ENCODE results near the gene STX1B.

STX1B gene

DNA sequence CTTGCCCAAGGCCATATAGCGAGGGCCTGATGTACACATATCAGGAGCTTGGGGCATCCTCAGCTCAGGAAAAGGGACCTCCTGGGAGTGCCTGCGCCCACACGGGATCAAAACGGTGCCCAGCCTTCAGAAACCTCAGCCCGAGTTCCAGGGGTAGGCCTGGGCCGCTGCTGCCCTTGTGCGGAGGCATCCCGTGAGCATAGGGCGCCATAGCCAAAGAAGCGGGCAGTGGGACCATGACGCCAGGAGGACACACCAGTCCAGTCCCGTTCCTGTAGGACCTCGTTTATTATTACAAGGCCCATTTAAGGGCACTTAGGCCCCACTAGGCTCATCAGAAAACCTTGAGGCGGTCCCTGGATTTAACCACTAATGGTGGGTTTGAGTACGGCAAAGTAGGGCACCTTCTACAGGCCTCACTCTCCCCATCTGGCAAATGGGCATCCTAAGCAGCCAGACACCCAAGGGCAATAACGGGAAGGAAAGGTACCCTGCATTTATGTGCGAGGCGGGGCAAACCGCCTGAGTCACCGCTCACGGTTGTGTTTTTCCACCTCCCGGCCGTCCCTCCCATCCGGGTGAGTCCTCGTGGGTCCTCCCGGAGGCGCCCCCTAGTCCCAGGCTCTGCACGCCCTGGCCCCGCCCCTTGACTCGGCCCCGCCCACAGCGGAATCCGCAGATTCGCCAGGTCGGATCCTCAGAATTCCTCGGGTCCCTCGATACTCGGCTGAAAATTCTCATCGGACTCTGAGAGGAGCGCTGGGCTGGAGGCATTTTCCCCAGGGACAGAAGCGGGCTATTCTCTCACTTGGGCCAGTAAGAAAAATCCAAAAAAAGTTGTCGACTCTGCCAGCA is 53.6 kb downstream of the STX1B start:
- peak overlapping the region; percentile 73 for H2BK5ac ChIP-seq (ENCODE audit: low read depth, low read length, poor library complexity)
- no peaks in the 10 kb centered on the region for H3K27me3 ChIP-seq (ENCODE audit: insufficient read depth, low read length)
- H3K4me2 ChIP-seq (ENCODE audit: low read length) = peak overlapping the region; percentile 76
- no peak overlapping the region for H2AK5ac ChIP-seq (ENCODE audit: low read length)
- peak overlapping the region; percentile 76 for H4K91ac ChIP-seq (ENCODE audit: low read depth, low read length)
- H3K14ac ChIP-seq (ENCODE audit: low read length) = peak overlapping the region; percentile 77
- peak overlapping the region; percentile 74 for H2BK120ac ChIP-seq (ENCODE audit: insufficient read depth, low read length, poor library complexity)
- H3K9me3 ChIP-seq (ENCODE audit: insufficient read depth, low read depth, low read length) = no peaks in the 10 kb centered on the region
- peak overlapping the region; percentile 76 for H2AFZ ChIP-seq (ENCODE audit: insufficient read depth, low read length, poor library complexity)
- peaks cover 21 to 28% of the 10 kb centered on the region in 2 experiments for H3K36me3 ChIP-seq (ENCODE audit: control insufficient read depth in 1 of 2, insufficient read depth in 2 of 2, low read length in 2 of 2)
- H3K23ac ChIP-seq (ENCODE audit: low read length) = no peak overlapping the region
- no CpG with 5 or more reads among the region's 42 CpGs for WGBS (ENCODE audit: extremely low coverage, insufficient coverage, insufficient read length)
- H4K12ac ChIP-seq (ENCODE audit: low read depth, low read length) = peak overlapping the region; percentile 60
- no peak overlapping the region for H3K4ac ChIP-seq (ENCODE audit: low read depth, low read length)
- peak overlapping the region; percentile 84 for H3K4me3 ChIP-seq (ENCODE audit: low read depth, low read length)
- H3K27ac ChIP-seq (ENCODE audit: low read depth, low read length) = peak overlapping the region; percentile 96
- peak overlapping the region; percentile 91 for H3K9ac ChIP-seq (ENCODE audit: low read length)
- peak overlapping the region; percentile 55 for H2BK12ac ChIP-seq (ENCODE audit: low read length)
- H3K79me2 ChIP-seq (ENCODE audit: control insufficient read depth, insufficient read depth, low read length, poor library complexity) = peaks cover 6% of the 10 kb centered on the region
- H4K8ac ChIP-seq (ENCODE audit: low read depth, low read length) = peak overlapping the region; percentile 96
- H3K18ac ChIP-seq (ENCODE audit: low read length) = peak overlapping the region; percentile 48
- DNase-seq = peak; percentile 76 to 83
- peaks cover 9 to 12% of the 10 kb centered on the region in 2 experiments for H3K4me1 ChIP-seq (ENCODE audit: control insufficient read depth in 1 of 2, insufficient read depth in 2 of 2, low read length in 2 of 2)
- H3K79me1 ChIP-seq (ENCODE audit: low read length) = peaks cover 8% of the 10 kb centered on the region

GRCh38 chr16:30954993-30955392 is 55.4 kb downstream of the STX1B start:
- H2BK12ac ChIP-seq (ENCODE audit: low read length) = no peak overlapping the region
- WGBS (ENCODE audit: extremely low coverage, insufficient coverage, insufficient read length) = no CpG with 5 or more reads among the region's 8 CpGs
- H2AK5ac ChIP-seq (ENCODE audit: low read length) = no peak overlapping the region
- no peak overlapping the region for H2BK120ac ChIP-seq (ENCODE audit: insufficient read depth, low read length, poor library complexity)
- H3K4me3 ChIP-seq (ENCODE audit: low read depth, low read length) = no peak overlapping the region
- H3K14ac ChIP-seq (ENCODE audit: low read length) = no peak overlapping the region
- no peak overlapping the region for H2AFZ ChIP-seq (ENCODE audit: insufficient read depth, low read length, poor library complexity)
- H3K79me2 ChIP-seq (ENCODE audit: control insufficient read depth, insufficient read depth, low read length, poor library complexity) = peaks cover 6% of the 10 kb centered on the region
- H4K8ac ChIP-seq (ENCODE audit: low read depth, low read length) = no peak overlapping the region
- H3K9ac ChIP-seq (ENCODE audit: low read length) = no peak overlapping the region
- peaks cover 8% of the 10 kb centered on the region for H3K79me1 ChIP-seq (ENCODE audit: low read length)
- no peak overlapping the region for H3K18ac ChIP-seq (ENCODE audit: low read length)
- H3K27me3 ChIP-seq (ENCODE audit: insufficient read depth, low read length) = no peaks in the 10 kb centered on the region
- H3K4ac ChIP-seq (ENCODE audit: low read depth, low read length) = no peak overlapping the region
- no peak overlapping the region for H3K27ac ChIP-seq (ENCODE audit: low read depth, low read length)
- H3K36me3 ChIP-seq (ENCODE audit: control insufficient read depth in 1 of 2, insufficient read depth in 2 of 2, low read length in 2 of 2) = peaks cover 8 to 11% of the 10 kb centered on the region in 2 experiments
- H4K12ac ChIP-seq (ENCODE audit: low read depth, low read length) = no peak overlapping the region
- no peak overlapping the region for H3K4me2 ChIP-seq (ENCODE audit: low read length)
- no peak overlapping the region for H3K23ac ChIP-seq (ENCODE audit: low read length)
- no peak overlapping the region for H2BK5ac ChIP-seq (ENCODE audit: low read depth, low read length, poor library complexity)
- DNase-seq = no peak
- no peaks in the 10 kb centered on the region for H3K9me3 ChIP-seq (ENCODE audit: insufficient read depth, low read depth, low read length)
- H4K91ac ChIP-seq (ENCODE audit: low read depth, low read length) = no peak overlapping the region
- H3K4me1 ChIP-seq (ENCODE audit: control insufficient read depth in 1 of 2, insufficient read depth in 2 of 2, low read length in 2 of 2) = peaks cover 15 to 21% of the 10 kb centered on the region in 2 experiments

DNA sequence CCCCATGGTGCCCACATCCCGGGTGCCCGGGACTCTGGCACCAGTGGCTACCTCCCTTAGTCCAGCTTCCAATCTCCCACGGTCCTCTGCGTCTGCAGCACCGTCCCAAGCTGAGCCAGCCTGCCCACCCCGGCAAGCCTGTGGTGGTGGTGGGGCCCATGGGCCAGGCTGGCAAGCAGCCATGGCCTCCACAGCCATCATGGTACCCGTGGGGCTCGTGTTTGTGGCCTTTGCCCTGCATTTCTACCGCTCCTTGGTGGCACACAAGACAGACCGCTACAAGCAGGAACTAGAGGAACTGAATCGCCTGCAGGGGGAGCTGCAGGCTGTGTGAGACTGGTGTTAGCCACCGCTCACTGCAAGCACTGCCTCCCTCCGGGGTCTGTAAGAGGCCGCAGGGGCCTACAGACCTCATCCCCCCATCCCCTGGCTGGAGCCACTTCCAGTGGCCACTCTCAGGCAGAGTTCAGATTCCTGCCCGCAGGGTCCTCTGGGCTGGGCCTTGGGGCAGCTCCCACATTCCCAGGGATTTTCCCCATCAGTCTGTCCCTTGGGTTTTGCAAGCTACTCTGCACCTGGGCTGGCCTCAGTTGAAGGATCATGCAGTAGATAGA is 56.8 kb downstream of the STX1B start:
- Histone ChIP-seq H4K8ac (ENCODE audit: low read depth, low read length) (no peak overlapping the region), H3K9ac (ENCODE audit: low read length) (no peak overlapping the region), H4K91ac (ENCODE audit: low read depth, low read length) (no peak overlapping the region), H2AFZ (ENCODE audit: insufficient read depth, low read length, poor library complexity) (no peak overlapping the region), H3K4me3 (ENCODE audit: low read depth, low read length) (no peak overlapping the region), H3K36me3 (ENCODE audit: control insufficient read depth in 1 of 2, insufficient read depth in 2 of 2, low read length in 2 of 2) (peaks cover 0 to under 1% of the 10 kb centered on the region in 2 experiments), H3K23ac (ENCODE audit: low read length) (no peak overlapping the region), H3K27ac (ENCODE audit: low read depth, low read length) (no peak overlapping the region), H3K79me1 (ENCODE audit: low read length) (peaks cover 18% of the 10 kb centered on the region), H2AK5ac (ENCODE audit: low read length) (peak overlapping the region; percentile 36), H3K79me2 (ENCODE audit: control insufficient read depth, insufficient read depth, low read length, poor library complexity) (peaks cover 7% of the 10 kb centered on the region), H3K9me3 (ENCODE audit: insufficient read depth, low read depth, low read length) (no peaks in the 10 kb centered on the region), H3K14ac (ENCODE audit: low read length) (no peak overlapping the region), H2BK120ac (ENCODE audit: insufficient read depth, low read length, poor library complexity) (no peak overlapping the region), H3K18ac (ENCODE audit: low read length) (no peak overlapping the region), H2BK5ac (ENCODE audit: low read depth, low read length, poor library complexity) (no peak overlapping the region), H3K4me1 (ENCODE audit: control insufficient read depth in 1 of 2, insufficient read depth in 2 of 2, low read length in 2 of 2) (peaks cover 19 to 25% of the 10 kb centered on the region in 2 experiments), H2BK12ac (ENCODE audit: low read length) (no peak overlapping the region), H3K27me3 (ENCODE audit: insufficient read depth, low read length) (no peaks in the 10 kb centered on the region), H3K4me2 (ENCODE audit: low read length) (no peak overlapping the region), H3K4ac (ENCODE audit: low read depth, low read length) (no peak overlapping the region), H4K12ac (ENCODE audit: low read depth, low read length) (no peak overlapping the region)
- DNase-seq = peak; percentile 58 to 77
- no CpG with 5 or more reads among the region's 15 CpGs for WGBS (ENCODE audit: extremely low coverage, insufficient coverage, insufficient read length)

GRCh38 chr16:30953111-30953510 is 57.3 kb downstream of the STX1B start:
- Histone ChIP-seq H3K27ac (ENCODE audit: low read depth, low read length) (no peak overlapping the region), H2AK5ac (ENCODE audit: low read length) (no peak overlapping the region), H3K14ac (ENCODE audit: low read length) (no peak overlapping the region), H3K36me3 (ENCODE audit: control insufficient read depth in 1 of 2, insufficient read depth in 2 of 2, low read length in 2 of 2) (no peaks in the 10 kb centered on the region), H3K4ac (ENCODE audit: low read depth, low read length) (no peak overlapping the region), H2BK12ac (ENCODE audit: low read length) (no peak overlapping the region), H3K4me3 (ENCODE audit: low read depth, low read length) (no peak overlapping the region), H3K79me1 (ENCODE audit: low read length) (peaks cover 19% of the 10 kb centered on the region), H2BK120ac (ENCODE audit: insufficient read depth, low read length, poor library complexity) (no peak overlapping the region), H2AFZ (ENCODE audit: insufficient read depth, low read length, poor library complexity) (no peak overlapping the region), H3K23ac (ENCODE audit: low read length) (no peak overlapping the region), H3K4me1 (ENCODE audit: control insufficient read depth in 1 of 2, insufficient read depth in 2 of 2, low read length in 2 of 2) (peaks cover 19 to 23% of the 10 kb centered on the region in 2 experiments), H3K9me3 (ENCODE audit: insufficient read depth, low read depth, low read length) (no peaks in the 10 kb centered on the region), H4K12ac (ENCODE audit: low read depth, low read length) (no peak overlapping the region), H4K91ac (ENCODE audit: low read depth, low read length) (no peak overlapping the region), H4K8ac (ENCODE audit: low read depth, low read length) (no peak overlapping the region), H3K9ac (ENCODE audit: low read length) (no peak overlapping the region), H3K79me2 (ENCODE audit: control insufficient read depth, insufficient read depth, low read length, poor library complexity) (peaks cover 5% of the 10 kb centered on the region), H3K18ac (ENCODE audit: low read length) (no peak overlapping the region), H3K4me2 (ENCODE audit: low read length) (no peak overlapping the region), H2BK5ac (ENCODE audit: low read depth, low read length, poor library complexity) (no peak overlapping the region), H3K27me3 (ENCODE audit: insufficient read depth, low read length) (no peaks in the 10 kb centered on the region)
- no CpG with 5 or more reads among the region's 9 CpGs for WGBS (ENCODE audit: extremely low coverage, insufficient coverage, insufficient read length)
- no peak for DNase-seq
